HL-60 (cell line): ENCODE data around the gene MEN1.
A peak's percentile ranks its signal among the peaks of the same experiment; 100 is the strongest.

ENCODE experiments used
- DNase-seq, 2 experiments: peaks; one replicate each; pipeline ENCODE4 v3.0.0-alpha.2; 2010 to 2020; ENCODE audit warnings: low read depth in 1 of 2, low spot score in 1 of 2
- H3K27ac ChIP-seq: fragments of 250-450 bp; sonication (Bioruptor Pico); replicated peaks from 2 replicates; pipeline ENCODE4 v1.5.1; 2020; ENCODE audit warnings: mild to moderate bottlenecking, moderate library complexity
- H3K27me3 ChIP-seq: fragments of 250-450 bp; sonication (Bioruptor Pico); 2 replicates; pipeline ENCODE4 v1.5.1; 2021; ENCODE audit warnings: mild to moderate bottlenecking, moderate library complexity; ENCODE audit not compliant: insufficient read depth, poor library complexity, severe bottlenecking
- H3K4me3 ChIP-seq: replicated peaks from 2 replicates; pipeline ENCODE4 v1.5.1; 2011; ENCODE audit warnings: mild to moderate bottlenecking, control low read depth, low read length; ENCODE audit not compliant: insufficient read depth
- CTCF ChIP-seq: IDR thresholded peaks from one replicate; pipeline ENCODE4 v1.5.1; 2011; ENCODE audit warnings: low read length, control low read depth, inconsistent platforms; ENCODE audit not compliant: insufficient read depth
- GABPA ChIP-seq: IDR thresholded peaks from 2 replicates; pipeline ENCODE4 v1.6.1; 2012; ENCODE audit warnings: low read depth
- POLR2AphosphoS5 ChIP-seq: IDR thresholded peaks from 2 replicates; pipeline ENCODE4 v1.6.1; 2012; ENCODE audit warnings: low read depth
- REST ChIP-seq: IDR thresholded peaks from 2 replicates; pipeline ENCODE4 v1.6.1; 2012; ENCODE audit warnings: low read depth; ENCODE audit not compliant: insufficient replicate concordance
- SPI1 ChIP-seq: IDR thresholded peaks from 2 replicates; pipeline ENCODE4 v1.6.1; 2012; ENCODE audit warnings: low read depth, mild to moderate bottlenecking, borderline replicate concordance

The MEN1 gene

GRCh38 chr11:64770120-64770519, 40.2 kb downstream of the MEN1 start:
- no peaks in the 10 kb centered on the region for H3K27me3 ChIP-seq
- H3K27ac ChIP-seq, result no peak overlapping the region
- DNase-seq, result no peak
- no peak overlapping the region for H3K4me3 ChIP-seq
- TF ChIP-seq SPI1, result no peak
- no peak; the same call in 1 of the 2 replicates for TF ChIP-seq POLR2AphosphoS5
- TF ChIP-seq REST, result no peak
- no peak for TF ChIP-seq CTCF
- no peak for TF ChIP-seq GABPA

- TF ChIP-seq REST (no peak), POLR2AphosphoS5 (peak; percentile 52; the same call in 1 of the 2 replicates)
- Histone ChIP-seq H3K4me3 (no peak overlapping the region), H3K27ac (no peak overlapping the region), H3K27me3 (no peaks in the 10 kb centered on the region)
- DNase-seq, result no peak
These were observed 41.1 kb downstream of the MEN1 start for GRCh38 chr11:64769283-64769682.

- no peak overlapping the region for H3K27ac ChIP-seq
- DNase-seq, result no peak
- TF ChIP-seq REST (no peak), SPI1 (no peak), GABPA (no peak), CTCF (no peak), POLR2AphosphoS5 (no peak)
- H3K4me3 ChIP-seq, result no peak overlapping the region
- H3K27me3 ChIP-seq, result no peaks in the 10 kb centered on the region
These were observed 42.1 kb downstream of the MEN1 start for GRCh38 chr11:64768300-64768694.
